ENCODE results near the gene TMEM50A. TPM values are rescaled to one million over a fixed set of nuclear protein-coding genes. Genes with fewer than 3 reads are reported as not detected.
"Not testable (repeated sequence)": the region's sequence is repeated elsewhere in the genome, so short reads cannot be mapped to it uniquely, and the experiment has no call there.

TMEM50A gene
- total and polyA plus RNA-seq, 2 donors = 80.6 to 95.8 TPM

GRCh38 chr1:25383090-25383489 is 45.0 kb downstream of the TMEM50A start:
- not testable (repeated sequence) for H3K27ac ChIP-seq (ENCODE audit: low read depth); H3K4me1 ChIP-seq (ENCODE audit: insufficient read depth); H3K36me3 ChIP-seq (ENCODE audit: insufficient read depth); DNase-seq (ENCODE audit: extremely low spot score); H3K4me3 ChIP-seq (ENCODE audit: low read depth, low read length)
- 94% methylated on average over 1 of the region's 1 CpG for WGBS

- no CpG with 5 or more reads among the region's 1 CpG for WGBS
These were observed 45.7 kb downstream of the TMEM50A start for GRCh38 chr1:25383875-25384274.

GRCh38 chr1:25387096-25387495 is 49.0 kb downstream of the TMEM50A start:
- 78% methylated on average over 4 of the region's 4 CpGs for WGBS
- H3K4me3 ChIP-seq (ENCODE audit: low read depth, low read length); H3K36me3 ChIP-seq (ENCODE audit: insufficient read depth); H3K4me1 ChIP-seq (ENCODE audit: insufficient read depth); DNase-seq (ENCODE audit: extremely low spot score); H3K27ac ChIP-seq (ENCODE audit: low read depth): not testable (repeated sequence)

More at GRCh38 chr1:25383875-25384274, 45.7 kb downstream of the TMEM50A start:
- H3K27ac ChIP-seq (ENCODE audit: low read depth); DNase-seq (ENCODE audit: extremely low spot score); H3K4me3 ChIP-seq (ENCODE audit: low read depth, low read length); H3K4me1 ChIP-seq (ENCODE audit: insufficient read depth); H3K36me3 ChIP-seq (ENCODE audit: insufficient read depth): not testable (repeated sequence)

- not testable (repeated sequence) for H3K4me3 ChIP-seq (ENCODE audit: low read depth, low read length); H3K36me3 ChIP-seq (ENCODE audit: insufficient read depth); H3K4me1 ChIP-seq (ENCODE audit: insufficient read depth); H3K27ac ChIP-seq (ENCODE audit: low read depth); DNase-seq (ENCODE audit: extremely low spot score)
- 58% methylated on average over 7 of the region's 9 CpGs for WGBS
These were observed 50.6 kb downstream of the TMEM50A start for GRCh38 chr1:25388691-25389090.

- DNase-seq (ENCODE audit: extremely low spot score); H3K36me3 ChIP-seq (ENCODE audit: insufficient read depth); H3K4me1 ChIP-seq (ENCODE audit: insufficient read depth); H3K4me3 ChIP-seq (ENCODE audit: low read depth, low read length); H3K27ac ChIP-seq (ENCODE audit: low read depth): not testable (repeated sequence)
- 69% methylated on average over 3 of the region's 3 CpGs for WGBS
These were observed 51.6 kb downstream of the TMEM50A start for GRCh38 chr1:25389721-25390120.

- WGBS = 94% methylated on average over 6 of the region's 6 CpGs
- Histone ChIP-seq H3K4me1 (ENCODE audit: insufficient read depth) (no peaks in the 10 kb centered on the region), H3K36me3 (ENCODE audit: insufficient read depth) (no peaks in the 10 kb centered on the region), H3K4me3 (ENCODE audit: low read depth, low read length) (no peak overlapping the region), H3K27ac (ENCODE audit: low read depth) (no peak overlapping the region)
- DNase-seq (ENCODE audit: extremely low spot score) = no peak
These were observed 54.7 kb downstream of the TMEM50A start for GRCh38 chr1:25392841-25393240.

GRCh38 chr1:25397549-25397948 is 59.4 kb downstream of the TMEM50A start:
- H3K36me3 ChIP-seq (ENCODE audit: insufficient read depth); DNase-seq (ENCODE audit: extremely low spot score); H3K27ac ChIP-seq (ENCODE audit: low read depth); H3K4me1 ChIP-seq (ENCODE audit: insufficient read depth); H3K4me3 ChIP-seq (ENCODE audit: low read depth, low read length): not testable (repeated sequence)
- 78% methylated on average over 3 of the region's 10 CpGs for WGBS

- not testable (repeated sequence) for H3K4me3 ChIP-seq (ENCODE audit: low read depth, low read length); H3K36me3 ChIP-seq (ENCODE audit: insufficient read depth); DNase-seq (ENCODE audit: extremely low spot score); H3K4me1 ChIP-seq (ENCODE audit: insufficient read depth); H3K27ac ChIP-seq (ENCODE audit: low read depth)
- no CpG with 5 or more reads among the region's 2 CpGs for WGBS
These were observed 59.9 kb downstream of the TMEM50A start for GRCh38 chr1:25398079-25398478.

- DNase-seq (ENCODE audit: extremely low spot score); H3K27ac ChIP-seq (ENCODE audit: low read depth); H3K4me3 ChIP-seq (ENCODE audit: low read depth, low read length); H3K36me3 ChIP-seq (ENCODE audit: insufficient read depth); H3K4me1 ChIP-seq (ENCODE audit: insufficient read depth): not testable (repeated sequence)
- WGBS = 18% methylated on average over 6 of the region's 8 CpGs
These were observed 65.0 kb downstream of the TMEM50A start for GRCh38 chr1:25402947-25403803.

- not testable (repeated sequence) for H3K4me3 ChIP-seq (ENCODE audit: low read depth, low read length); H3K27ac ChIP-seq (ENCODE audit: low read depth); DNase-seq (ENCODE audit: extremely low spot score); H3K36me3 ChIP-seq (ENCODE audit: insufficient read depth); H3K4me1 ChIP-seq (ENCODE audit: insufficient read depth)
- WGBS = 67% methylated on average over 9 of the region's 12 CpGs
These were observed 67.7 kb downstream of the TMEM50A start for GRCh38 chr1:25405731-25406305.

GRCh38 chr1:25409641-25410427 is 71.7 kb downstream of the TMEM50A start:
- not testable (repeated sequence) for H3K4me1 ChIP-seq (ENCODE audit: insufficient read depth); H3K27ac ChIP-seq (ENCODE audit: low read depth); H3K4me3 ChIP-seq (ENCODE audit: low read depth, low read length); DNase-seq (ENCODE audit: extremely low spot score); H3K36me3 ChIP-seq (ENCODE audit: insufficient read depth)
- 84% methylated on average over 10 of the region's 10 CpGs for WGBS

Measured in urinary bladder (tissue), 4 donors.